Stimulated activated CD4-positive, alpha-beta T cell treated with anti-CD3 and anti-CD28 coated beads, Interleukin-2, amount 100 ng/mL, for 4 hours (primary cell): ENCODE results near the gene ATXN1.
"Not testable (repeated sequence)": the region's sequence is repeated elsewhere in the genome, so short reads cannot be mapped to it uniquely, and the experiment has no call there.

ENCODE experiments used
- DNase-seq: peaks from one replicate; pipeline ENCODE4 v3.0.0-alpha.2; 2020; ENCODE audit warnings: low read depth

The ATXN1 gene

GRCh38 chr6:16409531-16410441, 351.5 kb downstream of the ATXN1 start:
- peak; percentile 35 for DNase-seq

- no peak for DNase-seq
These were observed 352.5 kb downstream of the ATXN1 start for GRCh38 chr6:16408766-16409165.

- no peak for DNase-seq
These were observed 354.3 kb downstream of the ATXN1 start for GRCh38 chr6:16406966-16407365.

- not testable (repeated sequence) for DNase-seq
These were observed 354.7 kb downstream of the ATXN1 start for GRCh38 chr6:16406538-16406937.

- no peak for DNase-seq
These were observed 355.9 kb downstream of the ATXN1 start for GRCh38 chr6:16405375-16405774.

- no peak for DNase-seq
These were observed 356.8 kb downstream of the ATXN1 start for GRCh38 chr6:16404456-16404855.

- no peak for DNase-seq
These were observed 357.4 kb downstream of the ATXN1 start for GRCh38 chr6:16403831-16404230.

GRCh38 chr6:16402581-16402900, 358.7 kb downstream of the ATXN1 start:
- no peak for DNase-seq

GRCh38 chr6:16400248-16400760, 361.0 kb downstream of the ATXN1 start:
- no peak for DNase-seq

- DNase-seq: no peak
These were observed 361.6 kb downstream of the ATXN1 start for GRCh38 chr6:16399695-16400094.

- DNase-seq: no peak
These were observed 362.1 kb downstream of the ATXN1 start for GRCh38 chr6:16399158-16399557.

GRCh38 chr6:16398587-16398986, 362.7 kb downstream of the ATXN1 start:
- no peak for DNase-seq

- no peak for DNase-seq
These were observed 363.6 kb downstream of the ATXN1 start for GRCh38 chr6:16397623-16398022.

- no peak for DNase-seq
These were observed 364.6 kb downstream of the ATXN1 start for GRCh38 chr6:16396497-16397319.

- no peak for DNase-seq
These were observed 366.6 kb downstream of the ATXN1 start for GRCh38 chr6:16394632-16395031.

- DNase-seq: no peak
These were observed 367.9 kb downstream of the ATXN1 start for GRCh38 chr6:16393326-16393725.

GRCh38 chr6:16392010-16392409, 369.2 kb downstream of the ATXN1 start:
- no peak for DNase-seq

- DNase-seq: no peak
These were observed 369.8 kb downstream of the ATXN1 start for GRCh38 chr6:16391451-16391912.

- DNase-seq: not testable (repeated sequence)
These were observed 370.3 kb downstream of the ATXN1 start for GRCh38 chr6:16390909-16391450.

GRCh38 chr6:16389642-16390041, 371.6 kb downstream of the ATXN1 start:
- no peak for DNase-seq

- DNase-seq: no peak
These were observed 372.8 kb downstream of the ATXN1 start for GRCh38 chr6:16388488-16388887.

GRCh38 chr6:16386057-16386456, 375.2 kb downstream of the ATXN1 start:
- no peak for DNase-seq
